Rectal smooth muscle tissue (tissue), 1 donor: Measurements from ENCODE around the gene RBM47.

Experiments used
- H3K27ac ChIP-seq: one replicate; pipeline ENCODE4 v1.7.0; 2013; ENCODE audit warnings: low read depth, low read length, inconsistent platforms
- H3K27me3 ChIP-seq: one replicate; pipeline ENCODE4 v1.7.0; 2013; ENCODE audit warnings: low read length; ENCODE audit not compliant: control insufficient read depth, insufficient read depth
- H3K36me3 ChIP-seq: one replicate; pipeline ENCODE4 v1.7.0; 2013; ENCODE audit warnings: low read length; ENCODE audit not compliant: control insufficient read depth, insufficient read depth
- H3K4me1 ChIP-seq: one replicate; pipeline ENCODE4 v1.7.0; 2013; ENCODE audit warnings: low read length; ENCODE audit not compliant: control insufficient read depth, insufficient read depth
- H3K4me3 ChIP-seq: one replicate; pipeline ENCODE4 v1.7.0; 2013; ENCODE audit warnings: low read length
- H3K9ac ChIP-seq: one replicate; pipeline ENCODE4 v1.7.0; 2013; ENCODE audit warnings: low read length

Gene RBM47

GRCh38 chr4:40427128-40427527, 202.5 kb downstream of the RBM47 start:
- Histone ChIP-seq H3K27ac (no peak overlapping the region), H3K36me3 (peaks cover 2% of the 10 kb centered on the region), H3K4me3 (no peak overlapping the region), H3K4me1 (no peaks in the 10 kb centered on the region), H3K9ac (no peak overlapping the region), H3K27me3 (no peaks in the 10 kb centered on the region)

- Histone ChIP-seq H3K9ac (no peak overlapping the region), H3K4me1 (no peaks in the 10 kb centered on the region), H3K36me3 (peaks cover 2% of the 10 kb centered on the region), H3K27ac (no peak overlapping the region), H3K27me3 (no peaks in the 10 kb centered on the region), H3K4me3 (no peak overlapping the region)
Measured at GRCh38 chr4:40425799-40426574, 203.7 kb downstream of the RBM47 start.

GRCh38 chr4:40423735-40424134, 205.9 kb downstream of the RBM47 start:
- H3K4me3 ChIP-seq, result no peak overlapping the region
- H3K4me1 ChIP-seq, result no peaks in the 10 kb centered on the region
- no peaks in the 10 kb centered on the region for H3K27me3 ChIP-seq
- peaks cover 2% of the 10 kb centered on the region for H3K36me3 ChIP-seq
- H3K9ac ChIP-seq, result no peak overlapping the region
- H3K27ac ChIP-seq, result no peak overlapping the region

- no peaks in the 10 kb centered on the region for H3K27me3 ChIP-seq
- H3K4me3 ChIP-seq, result no peak overlapping the region
- no peak overlapping the region for H3K27ac ChIP-seq
- H3K9ac ChIP-seq, result no peak overlapping the region
- H3K36me3 ChIP-seq, result peaks cover 2% of the 10 kb centered on the region
- H3K4me1 ChIP-seq, result no peaks in the 10 kb centered on the region
Measured at GRCh38 chr4:40421839-40422708, 207.6 kb downstream of the RBM47 start.

- Histone ChIP-seq H3K36me3 (no peaks in the 10 kb centered on the region), H3K4me3 (no peak overlapping the region), H3K27ac (no peak overlapping the region), H3K9ac (no peak overlapping the region), H3K4me1 (no peaks in the 10 kb centered on the region), H3K27me3 (no peaks in the 10 kb centered on the region)
Measured at GRCh38 chr4:40419231-40419912, 210.3 kb downstream of the RBM47 start.

- Histone ChIP-seq H3K9ac (no peak overlapping the region), H3K36me3 (no peaks in the 10 kb centered on the region), H3K27me3 (no peaks in the 10 kb centered on the region), H3K4me1 (no peaks in the 10 kb centered on the region), H3K27ac (no peak overlapping the region), H3K4me3 (no peak overlapping the region)
Measured at GRCh38 chr4:40418430-40419230, 211.0 kb downstream of the RBM47 start.

GRCh38 chr4:40417941-40418340, 211.7 kb downstream of the RBM47 start:
- no peaks in the 10 kb centered on the region for H3K27me3 ChIP-seq
- H3K4me1 ChIP-seq, result no peaks in the 10 kb centered on the region
- H3K27ac ChIP-seq, result no peak overlapping the region
- H3K4me3 ChIP-seq, result no peak overlapping the region
- no peaks in the 10 kb centered on the region for H3K36me3 ChIP-seq
- no peak overlapping the region for H3K9ac ChIP-seq

- Histone ChIP-seq H3K27me3 (no peaks in the 10 kb centered on the region), H3K4me1 (no peaks in the 10 kb centered on the region), H3K27ac (no peak overlapping the region), H3K9ac (no peak overlapping the region), H3K36me3 (no peaks in the 10 kb centered on the region), H3K4me3 (no peak overlapping the region)
Measured at GRCh38 chr4:40414673-40415072, 215.0 kb downstream of the RBM47 start.

GRCh38 chr4:40412866-40413795, 216.5 kb downstream of the RBM47 start:
- H3K27me3 ChIP-seq, result no peaks in the 10 kb centered on the region
- no peak overlapping the region for H3K4me3 ChIP-seq
- H3K36me3 ChIP-seq, result no peaks in the 10 kb centered on the region
- H3K4me1 ChIP-seq, result no peaks in the 10 kb centered on the region
- H3K9ac ChIP-seq, result no peak overlapping the region
- H3K27ac ChIP-seq, result no peak overlapping the region

- Histone ChIP-seq H3K36me3 (no peaks in the 10 kb centered on the region), H3K4me3 (no peak overlapping the region), H3K27me3 (no peaks in the 10 kb centered on the region), H3K4me1 (no peaks in the 10 kb centered on the region), H3K9ac (no peak overlapping the region), H3K27ac (no peak overlapping the region)
Measured at GRCh38 chr4:40412388-40412787, 217.3 kb downstream of the RBM47 start.

GRCh38 chr4:40409835-40410234, 219.8 kb downstream of the RBM47 start:
- no peak overlapping the region for H3K4me3 ChIP-seq

More at GRCh38 chr4:40409835-40410234, 219.8 kb downstream of the RBM47 start:
- H3K36me3 ChIP-seq, result no peaks in the 10 kb centered on the region
- H3K9ac ChIP-seq, result no peak overlapping the region
- H3K27me3 ChIP-seq, result no peaks in the 10 kb centered on the region
- H3K4me1 ChIP-seq, result no peaks in the 10 kb centered on the region
- no peak overlapping the region for H3K27ac ChIP-seq
